Epithelial cell of proximal tubule (primary cell): ENCODE measurements around the gene LIPN. TPM values are rescaled to one million over a fixed set of nuclear protein-coding genes. Genes with fewer than 3 reads are reported as not detected.

Experiments
- DNase-seq: peaks from one replicate; pipeline ENCODE4 v3.0.0-alpha.2; 2011; ENCODE audit warnings: low read depth
- H3K4me3 ChIP-seq: 2 replicates; pipeline ENCODE4 v1.5.1; 2011; ENCODE audit warnings: low read depth, mild to moderate bottlenecking, low read length
- CTCF ChIP-seq: conservative IDR thresholded peaks from 2 replicates; pipeline ENCODE4 v1.5.1; 2012; ENCODE audit warnings: low read depth, mild to moderate bottlenecking, low read length
- total RNA-seq: library from RNA; depleted of rRNA; stranded (reverse); fragments of >200 nt; gene quantifications from 2 replicates; pipeline ENCODE4 v1.2.3, GENCODE V29; 2015

LIPN gene
- total RNA-seq, 1 donor from 2014 or later, result not detected

DNA sequence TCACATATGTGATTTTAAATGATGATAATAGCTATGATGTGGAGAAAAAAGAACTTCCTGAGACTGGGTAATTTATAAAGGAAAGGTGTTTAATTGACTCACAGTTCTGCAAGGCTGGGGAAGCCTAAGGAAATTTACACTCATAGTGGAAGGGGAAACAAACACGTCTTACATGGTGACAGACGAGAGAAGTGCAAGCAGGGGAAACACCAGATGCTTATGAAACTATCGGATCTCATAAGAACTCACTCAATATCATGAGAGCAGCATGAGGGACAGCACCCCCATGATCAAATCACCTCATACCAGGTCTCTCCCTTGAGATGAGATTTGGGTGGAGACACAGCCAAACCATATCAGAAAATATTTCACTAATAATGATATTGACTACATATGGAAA lies 4.1 kb upstream of the LIPN start:
- no peak for DNase-seq
- no peak overlapping the region for H3K4me3 ChIP-seq
- TF ChIP-seq CTCF, result no peak

DNA sequence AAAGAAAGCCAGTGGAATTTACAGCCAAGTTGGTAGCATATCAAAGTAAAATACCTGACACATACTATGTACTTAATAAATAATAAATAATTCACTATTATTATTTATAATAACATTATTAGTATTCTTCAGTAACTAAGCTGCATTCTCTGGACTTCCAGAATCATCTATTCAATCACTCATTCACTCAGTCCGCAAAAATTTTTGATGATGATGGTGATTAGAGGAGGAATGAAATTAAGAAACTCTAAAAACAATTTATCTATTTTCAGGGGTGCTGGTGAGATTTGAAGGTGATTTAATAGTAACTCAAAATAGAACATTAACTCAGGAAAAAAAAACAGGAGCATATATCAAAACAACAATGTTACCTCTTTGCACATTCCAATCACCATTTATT lies 3.2 kb upstream of the LIPN start:
- H3K4me3 ChIP-seq, result no peak overlapping the region
- DNase-seq, result no peak
- no peak for TF ChIP-seq CTCF

DNA sequence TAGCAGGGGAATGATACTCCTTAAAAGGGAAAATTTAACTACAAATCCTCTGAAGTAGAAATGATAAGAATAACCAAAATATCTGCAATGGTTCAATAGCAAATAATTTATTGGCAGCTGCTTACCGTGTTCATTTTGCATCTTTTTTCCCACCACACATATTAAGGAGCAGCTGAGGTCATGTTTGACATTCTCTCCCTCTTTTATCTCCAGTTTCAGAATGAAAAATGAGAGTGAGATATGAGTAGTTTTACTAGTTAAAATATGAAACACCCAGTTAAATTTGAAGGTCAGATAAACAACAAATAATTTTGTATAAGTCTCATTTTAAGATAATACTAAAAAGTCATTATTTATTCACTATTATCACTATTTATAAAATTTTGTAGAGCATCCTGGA lies 3.1 kb downstream of the LIPN start:
- TF ChIP-seq CTCF, result no peak
- DNase-seq, result no peak
- no peak overlapping the region for H3K4me3 ChIP-seq

DNA sequence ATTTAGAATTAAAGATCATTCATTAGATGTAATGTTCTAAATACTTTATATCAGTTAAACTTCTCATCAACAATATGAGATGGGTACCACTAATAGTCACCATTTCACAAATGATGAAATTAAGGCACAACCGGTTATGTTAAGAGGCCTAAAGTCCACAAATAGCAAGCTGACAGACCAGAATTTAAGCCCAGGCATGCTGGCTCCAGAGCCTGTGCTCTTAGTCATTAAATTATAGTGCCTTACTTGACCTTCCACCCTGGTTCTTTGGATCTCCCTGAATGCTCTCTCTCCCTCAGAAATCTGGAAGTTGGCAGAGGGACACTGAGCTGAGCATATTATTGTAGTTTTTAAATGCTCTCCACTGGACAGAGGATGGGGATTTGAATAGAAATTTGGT lies 3.6 kb downstream of the LIPN start:
- no peak for DNase-seq
- TF ChIP-seq CTCF, result no peak
- no peak overlapping the region for H3K4me3 ChIP-seq

DNA sequence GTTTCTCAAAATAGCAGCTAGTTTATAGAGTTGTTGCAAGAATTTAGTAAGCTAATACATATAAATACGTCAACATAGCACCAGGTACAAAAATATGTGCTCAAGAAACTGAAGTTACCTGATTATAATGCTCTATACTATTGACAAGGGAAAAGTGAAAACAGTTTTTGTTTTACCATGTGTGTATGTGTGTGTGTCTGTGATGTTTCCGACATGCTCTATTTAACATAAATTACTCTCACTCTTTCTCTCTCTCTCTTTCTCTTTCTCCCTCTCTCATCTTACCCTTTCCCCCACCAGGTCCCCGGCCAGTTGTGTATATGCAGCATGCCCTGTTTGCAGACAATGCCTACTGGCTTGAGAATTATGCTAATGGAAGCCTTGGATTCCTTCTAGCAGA lies 4.3 kb downstream of the LIPN start:
- no peak for TF ChIP-seq CTCF
- H3K4me3 ChIP-seq, result no peak overlapping the region
- no peak for DNase-seq

GRCh38 chr10:88765816-88766215 lies 6.0 kb downstream of the LIPN start:
- no peak for TF ChIP-seq CTCF
- no peak overlapping the region for H3K4me3 ChIP-seq
- no peak for DNase-seq

GRCh38 chr10:88769384-88769783 lies 9.6 kb downstream of the LIPN start:
- no peak for TF ChIP-seq CTCF
- no peak for DNase-seq
- H3K4me3 ChIP-seq, result no peak overlapping the region
